GM21529 (cell line): ENCODE data around the gene PABPC1L2B.
"Not testable (repeated sequence)": the region's sequence is repeated elsewhere in the genome, so short reads cannot be mapped to it uniquely, and the experiment has no call there.

ENCODE experiments used
- ATAC-seq: cut with Tn5 transposase; IDR thresholded peaks from one replicate; pipeline ENCODE4 v1.9.1; 2021; ENCODE audit not compliant: unreplicated experiment

Gene PABPC1L2B

GRCh38 chrX:73002733-73003132, at the start of gene PABPC1L2B:
PABPC1L2B (plus strand) TSS chrX:73002939; CDS start chrX:73003643, 704 bp downstream.
- ATAC-seq = not testable (repeated sequence)

- ATAC-seq = not testable (repeated sequence)
Observed at GRCh38 chrX:72959971-72960370, 42.8 kb upstream of the PABPC1L2B start.

GRCh38 chrX:72971859-72972258, 30.9 kb upstream of the PABPC1L2B start:
- not testable (repeated sequence) for ATAC-seq

GRCh38 chrX:72974885-72975284, 27.9 kb upstream of the PABPC1L2B start:
- ATAC-seq = not testable (repeated sequence)

- not testable (repeated sequence) for ATAC-seq
Observed at GRCh38 chrX:72980894-72981469, 21.8 kb upstream of the PABPC1L2B start.

- ATAC-seq = not testable (repeated sequence)
Observed at GRCh38 chrX:73004032-73004431, 1.3 kb downstream of the PABPC1L2B start.

GRCh38 chrX:73021361-73022092, 18.8 kb downstream of the PABPC1L2B start:
- ATAC-seq = no peak

- not testable (repeated sequence) for ATAC-seq
Observed at GRCh38 chrX:73022093-73022445, 19.3 kb downstream of the PABPC1L2B start.

GRCh38 chrX:73028876-73029275, 26.1 kb downstream of the PABPC1L2B start:
- ATAC-seq = no peak
